Measurements from ENCODE around the gene CCDC91.

Gene CCDC91

DNA sequence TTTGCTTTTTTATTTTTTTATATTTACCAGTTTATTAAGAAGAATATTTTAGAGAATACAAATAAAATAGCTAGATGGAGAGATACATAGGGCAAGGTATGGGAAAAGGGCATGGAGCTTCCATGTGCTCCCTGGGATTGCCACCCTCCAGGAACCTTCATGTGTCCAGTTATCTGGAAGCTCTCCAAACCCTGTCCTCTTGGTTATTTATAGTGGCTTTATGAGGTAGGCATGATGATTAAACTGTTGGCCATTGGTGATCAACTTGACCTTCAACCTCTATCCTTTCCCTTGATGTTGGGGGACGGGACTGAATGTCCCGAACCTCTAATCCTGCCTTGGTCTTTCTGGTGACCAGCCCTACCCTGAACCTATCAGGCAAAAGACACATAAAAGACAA, 156.3 kb downstream of the CCDC91 start:
- Histone ChIP-seq H3K27me3 (ENCODE audit: insufficient read depth, poor library complexity, severe bottlenecking) (no peaks in the 10 kb centered on the region), H3K4me3 (replicated peaks; ENCODE audit: insufficient read depth, low read length) (no peak overlapping the region), H3K27ac (replicated peaks) (no peak overlapping the region)
- TF ChIP-seq GABPA (IDR thresholded peaks at IDR 0.05; ENCODE audit: low read depth) (no peak), SPI1 (IDR thresholded peaks at IDR 0.05; ENCODE audit: borderline replicate concordance, low read depth) (no peak), POLR2AphosphoS5 (IDR thresholded peaks at IDR 0.05; ENCODE audit: low read depth) (no peak)
- TF ChIP-seq, protein P1, sequence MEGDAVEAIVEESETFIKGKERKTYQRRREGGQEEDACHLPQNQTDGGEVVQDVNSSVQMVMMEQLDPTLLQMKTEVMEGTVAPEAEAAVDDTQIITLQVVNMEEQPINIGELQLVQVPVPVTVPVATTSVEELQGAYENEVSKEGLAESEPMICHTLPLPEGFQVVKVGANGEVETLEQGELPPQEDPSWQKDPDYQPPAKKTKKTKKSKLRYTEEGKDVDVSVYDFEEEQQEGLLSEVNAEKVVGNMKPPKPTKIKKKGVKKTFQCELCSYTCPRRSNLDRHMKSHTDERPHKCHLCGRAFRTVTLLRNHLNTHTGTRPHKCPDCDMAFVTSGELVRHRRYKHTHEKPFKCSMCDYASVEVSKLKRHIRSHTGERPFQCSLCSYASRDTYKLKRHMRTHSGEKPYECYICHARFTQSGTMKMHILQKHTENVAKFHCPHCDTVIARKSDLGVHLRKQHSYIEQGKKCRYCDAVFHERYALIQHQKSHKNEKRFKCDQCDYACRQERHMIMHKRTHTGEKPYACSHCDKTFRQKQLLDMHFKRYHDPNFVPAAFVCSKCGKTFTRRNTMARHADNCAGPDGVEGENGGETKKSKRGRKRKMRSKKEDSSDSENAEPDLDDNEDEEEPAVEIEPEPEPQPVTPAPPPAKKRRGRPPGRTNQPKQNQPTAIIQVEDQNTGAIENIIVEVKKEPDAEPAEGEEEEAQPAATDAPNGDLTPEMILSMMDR (IDR thresholded peaks at IDR 0.05; ENCODE audit: insufficient read depth, low read length) = no peak
- TF ChIP-seq, protein P2, sequence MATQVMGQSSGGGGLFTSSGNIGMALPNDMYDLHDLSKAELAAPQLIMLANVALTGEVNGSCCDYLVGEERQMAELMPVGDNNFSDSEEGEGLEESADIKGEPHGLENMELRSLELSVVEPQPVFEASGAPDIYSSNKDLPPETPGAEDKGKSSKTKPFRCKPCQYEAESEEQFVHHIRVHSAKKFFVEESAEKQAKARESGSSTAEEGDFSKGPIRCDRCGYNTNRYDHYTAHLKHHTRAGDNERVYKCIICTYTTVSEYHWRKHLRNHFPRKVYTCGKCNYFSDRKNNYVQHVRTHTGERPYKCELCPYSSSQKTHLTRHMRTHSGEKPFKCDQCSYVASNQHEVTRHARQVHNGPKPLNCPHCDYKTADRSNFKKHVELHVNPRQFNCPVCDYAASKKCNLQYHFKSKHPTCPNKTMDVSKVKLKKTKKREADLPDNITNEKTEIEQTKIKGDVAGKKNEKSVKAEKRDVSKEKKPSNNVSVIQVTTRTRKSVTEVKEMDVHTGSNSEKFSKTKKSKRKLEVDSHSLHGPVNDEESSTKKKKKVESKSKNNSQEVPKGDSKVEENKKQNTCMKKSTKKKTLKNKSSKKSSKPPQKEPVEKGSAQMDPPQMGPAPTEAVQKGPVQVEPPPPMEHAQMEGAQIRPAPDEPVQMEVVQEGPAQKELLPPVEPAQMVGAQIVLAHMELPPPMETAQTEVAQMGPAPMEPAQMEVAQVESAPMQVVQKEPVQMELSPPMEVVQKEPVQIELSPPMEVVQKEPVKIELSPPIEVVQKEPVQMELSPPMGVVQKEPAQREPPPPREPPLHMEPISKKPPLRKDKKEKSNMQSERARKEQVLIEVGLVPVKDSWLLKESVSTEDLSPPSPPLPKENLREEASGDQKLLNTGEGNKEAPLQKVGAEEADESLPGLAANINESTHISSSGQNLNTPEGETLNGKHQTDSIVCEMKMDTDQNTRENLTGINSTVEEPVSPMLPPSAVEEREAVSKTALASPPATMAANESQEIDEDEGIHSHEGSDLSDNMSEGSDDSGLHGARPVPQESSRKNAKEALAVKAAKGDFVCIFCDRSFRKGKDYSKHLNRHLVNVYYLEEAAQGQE (IDR thresholded peaks at IDR 0.05; ENCODE audit: insufficient replicate concordance, low read depth) = no peak
- DNase-seq (ENCODE audit: low read depth in 1 of 2, low spot score in 1 of 2) = no peak

DNA sequence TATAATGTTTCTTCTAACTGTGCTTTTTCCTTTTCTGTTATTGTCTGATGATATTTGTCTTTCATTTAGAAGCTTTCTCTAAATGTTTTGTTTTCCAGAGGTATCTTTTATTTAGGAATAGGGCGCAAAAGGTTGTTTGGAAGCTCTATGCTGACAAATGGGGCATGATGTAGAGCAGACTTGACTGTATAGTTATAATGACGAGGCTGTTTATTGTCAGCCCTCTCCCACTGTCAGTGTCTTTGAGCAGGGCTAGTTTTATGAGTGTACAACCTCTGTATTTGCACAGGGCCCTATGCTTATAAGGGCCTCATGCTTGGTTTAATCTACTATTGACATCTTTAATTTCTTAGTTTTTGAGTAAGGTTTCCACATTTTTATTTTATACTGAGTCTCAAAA, 158.9 kb downstream of the CCDC91 start:
- no peak for DNase-seq (ENCODE audit: low read depth in 1 of 2, low spot score in 1 of 2)
- H3K27me3 ChIP-seq (ENCODE audit: insufficient read depth, poor library complexity, severe bottlenecking) = no peaks in the 10 kb centered on the region
- no peak overlapping the region for H3K4me3 ChIP-seq (replicated peaks; ENCODE audit: insufficient read depth, low read length)

DNA sequence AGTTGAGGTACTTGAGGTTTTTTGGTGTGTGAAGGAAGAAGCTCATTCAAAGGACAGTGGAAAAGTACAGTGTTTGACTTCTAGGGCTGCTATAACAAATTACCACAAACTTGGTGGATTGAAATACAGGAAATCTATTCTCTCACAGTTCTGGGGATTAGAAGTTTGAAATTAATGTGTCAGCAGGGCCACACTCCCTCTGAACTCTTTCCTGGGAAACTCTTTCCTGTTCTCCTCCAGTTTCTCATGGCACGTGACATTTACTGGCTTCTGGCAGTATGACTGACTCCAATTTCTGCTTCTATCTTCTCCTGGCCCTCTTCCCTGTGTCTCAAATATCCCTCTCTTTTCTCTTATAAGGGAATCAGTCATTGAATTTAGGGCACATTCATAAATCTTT, 160.2 kb downstream of the CCDC91 start:
- DNase-seq (ENCODE audit: low read depth in 1 of 2, low spot score in 1 of 2) = no peak
- no peak overlapping the region for H3K4me3 ChIP-seq (replicated peaks; ENCODE audit: insufficient read depth, low read length)
- no peaks in the 10 kb centered on the region for H3K27me3 ChIP-seq (ENCODE audit: insufficient read depth, poor library complexity, severe bottlenecking)
- TF ChIP-seq, protein P1 (IDR thresholded peaks at IDR 0.05; ENCODE audit: insufficient read depth, low read length) = no peak
- TF ChIP-seq GABPA (IDR thresholded peaks at IDR 0.05; ENCODE audit: low read depth) (no peak), SPI1 (IDR thresholded peaks at IDR 0.05; ENCODE audit: borderline replicate concordance, low read depth) (no peak), POLR2AphosphoS5 (IDR thresholded peaks at IDR 0.05; ENCODE audit: low read depth) (no peak)
- TF ChIP-seq, protein P2 (IDR thresholded peaks at IDR 0.05; ENCODE audit: insufficient replicate concordance, low read depth) = no peak
- no peak overlapping the region for H3K27ac ChIP-seq (replicated peaks)

More for the DNA sequence above, 158.9 kb downstream of the CCDC91 start:
- no peak overlapping the region for H3K27ac ChIP-seq (replicated peaks)
- TF ChIP-seq GABPA (IDR thresholded peaks at IDR 0.05; ENCODE audit: low read depth) (no peak), SPI1 (IDR thresholded peaks at IDR 0.05; ENCODE audit: borderline replicate concordance, low read depth) (no peak), POLR2AphosphoS5 (IDR thresholded peaks at IDR 0.05; ENCODE audit: low read depth) (no peak)
- TF ChIP-seq, protein P2 (IDR thresholded peaks at IDR 0.05; ENCODE audit: insufficient replicate concordance, low read depth) = no peak
- TF ChIP-seq, protein P1 (IDR thresholded peaks at IDR 0.05; ENCODE audit: insufficient read depth, low read length) = no peak
